Mesenchymal stem cell (in vitro differentiated cells and primary cell): Measurements from ENCODE around the gene TRIM46.

Experiments
- DNase-seq: peaks from one replicate; pipeline ENCODE4 v3.0.0-alpha.2; 2013
- H2AFZ ChIP-seq: one replicate; pipeline ENCODE4 v1.6.1; 2013; ENCODE audit warnings: low read depth, mild to moderate bottlenecking, control low read depth, inconsistent platforms, low read length, moderate library complexity
- H2AK5ac ChIP-seq: 2 replicates; pipeline ENCODE4 v1.6.1; 2013; ENCODE audit warnings: low read length, moderate library complexity, mild to moderate bottlenecking, inconsistent platforms; ENCODE audit not compliant: severe bottlenecking
- H2BK120ac ChIP-seq: one replicate; pipeline ENCODE4 v1.6.1; 2013; ENCODE audit warnings: low read depth, mild to moderate bottlenecking, inconsistent platforms, low read length, moderate library complexity
- H2BK12ac ChIP-seq, 2 experiments: one replicate each; pipeline ENCODE4 v1.6.1; 2013; ENCODE audit warnings: inconsistent platforms in 2 of 2, low read length in 2 of 2, mild to moderate bottlenecking in 2 of 2, moderate library complexity in 2 of 2, control low read depth in 1 of 2
- H2BK15ac ChIP-seq: one replicate; pipeline ENCODE4 v1.6.1; 2013; ENCODE audit warnings: mild to moderate bottlenecking, low read depth, inconsistent platforms; ENCODE audit not compliant: poor library complexity, severe bottlenecking
- H2BK5ac ChIP-seq: 2 replicates; pipeline ENCODE4 v1.6.1; 2013; ENCODE audit warnings: low read depth, mild to moderate bottlenecking, low read length, control low read depth, inconsistent platforms; ENCODE audit not compliant: poor library complexity, severe bottlenecking
- H3K14ac ChIP-seq, 2 experiments: one replicate each; pipeline ENCODE4 v1.6.1; 2013; ENCODE audit warnings: inconsistent platforms in 2 of 2, low read length in 2 of 2, control low read depth in 1 of 2, mild to moderate bottlenecking in 1 of 2, moderate library complexity in 1 of 2
- H3K18ac ChIP-seq, 2 experiments: one replicate each; pipeline ENCODE4 v1.6.1; 2013; ENCODE audit warnings: inconsistent platforms in 2 of 2, low read length in 2 of 2, control low read depth in 1 of 2, low read depth in 1 of 2, mild to moderate bottlenecking in 1 of 2
- H3K23ac ChIP-seq, 2 experiments: one replicate each; pipeline ENCODE4 v1.6.1; 2013; ENCODE audit warnings: inconsistent platforms in 2 of 2, low read length in 2 of 2, mild to moderate bottlenecking in 2 of 2, moderate library complexity in 2 of 2, control low read depth in 1 of 2
- H3K27ac ChIP-seq: 2 replicates; pipeline ENCODE4 v1.5.1; 2013; ENCODE audit warnings: mild to moderate bottlenecking, moderate library complexity, low read length, control low read depth, inconsistent platforms; ENCODE audit not compliant: poor library complexity, severe bottlenecking
- H3K27me3 ChIP-seq, 2 experiments: 2 replicates each; pipeline versions ENCODE4 v1.6.1 to v1.7.0; 2013; ENCODE audit warnings: low read length in 2 of 2, mild to moderate bottlenecking in 2 of 2, moderate library complexity in 2 of 2, control low read depth in 1 of 2, inconsistent platforms in 1 of 2; ENCODE audit not compliant: control insufficient read depth in 1 of 2, insufficient read depth in 1 of 2
- H3K36me3 ChIP-seq, 2 experiments: 2 replicates each; pipeline versions ENCODE4 v1.6.1 to v1.7.0; 2013; ENCODE audit warnings: low read length in 2 of 2, control low read depth in 1 of 2, inconsistent platforms in 1 of 2, low read depth in 1 of 2, mild to moderate bottlenecking in 1 of 2; ENCODE audit not compliant: insufficient read depth in 2 of 2, control insufficient read depth in 1 of 2
- H3K4ac ChIP-seq, 2 experiments: one replicate each; pipeline ENCODE4 v1.6.1; 2013; ENCODE audit warnings: inconsistent platforms in 2 of 2, low read length in 2 of 2, mild to moderate bottlenecking in 2 of 2, moderate library complexity in 2 of 2, control low read depth in 1 of 2, low read depth in 1 of 2
- H3K4me1 ChIP-seq: 2 replicates; pipeline ENCODE4 v1.6.1; 2013; ENCODE audit warnings: low read depth, low read length, control low read depth; ENCODE audit not compliant: control insufficient read depth, insufficient read depth
- H3K4me2 ChIP-seq: 2 replicates; pipeline ENCODE4 v1.6.1; 2013; ENCODE audit warnings: low read length, mild to moderate bottlenecking, inconsistent platforms; ENCODE audit not compliant: poor library complexity, severe bottlenecking
- H3K4me3 ChIP-seq, 2 experiments: 2 replicates each; pipeline versions ENCODE4 v1.5.1 to v1.7.0; 2013; ENCODE audit warnings: low read length in 2 of 2, mild to moderate bottlenecking in 2 of 2, control low read depth in 1 of 2, low read depth in 1 of 2; ENCODE audit not compliant: insufficient read depth in 1 of 2
- H3K79me1 ChIP-seq: replicated peaks from 2 replicates; pipeline ENCODE4 v1.6.1; 2013; ENCODE audit warnings: mild to moderate bottlenecking, control low read depth, low read length, inconsistent platforms; ENCODE audit not compliant: poor library complexity, severe bottlenecking
- H3K9ac ChIP-seq: 2 replicates; pipeline ENCODE4 v1.7.0; 2013; ENCODE audit warnings: mild to moderate bottlenecking, low read length, moderate library complexity
- H3K9me3 ChIP-seq: 2 replicates; pipeline ENCODE4 v1.7.0; 2013; ENCODE audit warnings: mild to moderate bottlenecking, low read length; ENCODE audit not compliant: control insufficient read depth
- H4K8ac ChIP-seq: one replicate; pipeline ENCODE4 v1.6.1; 2013; ENCODE audit warnings: inconsistent platforms, mild to moderate bottlenecking, low read length, moderate library complexity
- H4K91ac ChIP-seq: one replicate; pipeline ENCODE4 v1.6.1; 2013; ENCODE audit warnings: mild to moderate bottlenecking, low read length, inconsistent platforms
- WGBS: methylation state at CpG from one replicate; pipeline ENCODE4 v1.1.7; 2013; ENCODE audit warnings: mixed read lengths; 5-methylcytosine and 5-hydroxymethylcytosine counted together

TRIM46 gene

GRCh38 chr1:155137154-155137949 is 36.3 kb upstream of the TRIM46 start:
- Histone ChIP-seq H3K18ac (peak overlapping the region in 1 of 2 experiments; percentile 71), H3K4me3 (peak overlapping the region in 1 of 2 experiments; percentile 95), H3K36me3 (peaks cover 15 to 20% of the 10 kb centered on the region in 2 experiments), H2AK5ac (no peak overlapping the region), H4K91ac (no peak overlapping the region), H3K14ac (no peak overlapping the region), H2BK15ac (peak overlapping the region; percentile 2), H3K27ac (no peak overlapping the region), H3K4ac (peak overlapping the region; percentile 16 to 87), H3K23ac (peak overlapping the region in 1 of 2 experiments; percentile 14), H3K79me1 (peaks cover 12% of the 10 kb centered on the region), H2AFZ (no peak overlapping the region), H2BK120ac (no peak overlapping the region), H2BK12ac (no peak overlapping the region), H4K8ac (no peak overlapping the region), H3K9me3 (no peaks in the 10 kb centered on the region), H3K4me1 (peaks cover 26% of the 10 kb centered on the region), H3K4me2 (no peak overlapping the region), H3K9ac (peak overlapping the region; percentile 98), H3K27me3 (peaks cover 0 to 4% of the 10 kb centered on the region in 2 experiments), H2BK5ac (no peak overlapping the region)
- 95% methylated on average over 4 of the region's 6 CpGs for WGBS
- no peak for DNase-seq

- Histone ChIP-seq H3K9ac (peak within 1 kb of the TSS; percentile 97), H3K27me3 (peaks cover 0 to 4% of the 10 kb centered on the region in 2 experiments), H2AFZ (peak within 1 kb of the TSS; percentile 85), H2BK15ac (no peak within 1 kb of the TSS), H3K4ac (peak within 1 kb of the TSS in 1 of 2 experiments; percentile 77), H2BK12ac (peak within 1 kb of the TSS; percentile 21 to 69), H3K23ac (peak within 1 kb of the TSS in 1 of 2 experiments; percentile 97), H2BK120ac (peak within 1 kb of the TSS; percentile 23), H3K79me1 (peaks cover 12% of the 10 kb centered on the region), H3K9me3 (no peaks in the 10 kb centered on the region), H3K4me2 (peak within 1 kb of the TSS; percentile 75), H3K4me3 (peak within 1 kb of the TSS; percentile 70 to 100), H3K4me1 (peaks cover 17% of the 10 kb centered on the region), H2BK5ac (peak within 1 kb of the TSS; percentile 84), H3K36me3 (peaks cover 9 to 15% of the 10 kb centered on the region in 2 experiments), H3K27ac (peak within 1 kb of the TSS; percentile 83), H4K91ac (peak within 1 kb of the TSS; percentile 80), H3K14ac (peak within 1 kb of the TSS in 1 of 2 experiments; percentile 41), H3K18ac (peak within 1 kb of the TSS; percentile 84 to 85), H4K8ac (peak within 1 kb of the TSS; percentile 99), H2AK5ac (no peak within 1 kb of the TSS)
- under 1% methylated on average over 42 of the region's 42 CpGs for WGBS
- peak; percentile 86 for DNase-seq
Observed at GRCh38 chr1:155139895-155140629, 33.6 kb upstream of the TRIM46 start, which contains the start of gene DPM3. TSS of gene DPM3 (minus strand) at chr1:155140531. CDS start at chr1:155140240, 291 bp downstream.

GRCh38 chr1:155140630-155140953 is 33.1 kb upstream of the TRIM46 start:
- peak overlapping the region; percentile 97 for H3K9ac ChIP-seq
- H3K27ac ChIP-seq, result no peak overlapping the region
- no peak overlapping the region for H2BK120ac ChIP-seq
- H3K4ac ChIP-seq, result no peak overlapping the region
- 8% methylated on average over 11 of the region's 11 CpGs for WGBS
- peaks cover 12% of the 10 kb centered on the region for H3K79me1 ChIP-seq
- no peak for DNase-seq
- no peak overlapping the region for H3K18ac ChIP-seq
- no peak overlapping the region for H2BK15ac ChIP-seq
- peak overlapping the region; percentile 80 for H4K91ac ChIP-seq
- H4K8ac ChIP-seq, result peak overlapping the region; percentile 99
- no peaks in the 10 kb centered on the region for H3K9me3 ChIP-seq
- H2BK5ac ChIP-seq, result no peak overlapping the region
- no peak overlapping the region for H3K23ac ChIP-seq
- H3K4me3 ChIP-seq, result peak overlapping the region in 1 of 2 experiments; percentile 100
- H2AK5ac ChIP-seq, result no peak overlapping the region
- no peak overlapping the region for H2BK12ac ChIP-seq
- H3K4me2 ChIP-seq, result peak overlapping the region; percentile 75
- peak overlapping the region; percentile 85 for H2AFZ ChIP-seq
- no peak overlapping the region for H3K14ac ChIP-seq
- H3K4me1 ChIP-seq, result peaks cover 17% of the 10 kb centered on the region
- H3K36me3 ChIP-seq, result peaks cover 9 to 15% of the 10 kb centered on the region in 2 experiments
- H3K27me3 ChIP-seq, result peaks cover 0 to 4% of the 10 kb centered on the region in 2 experiments

- H3K9ac ChIP-seq, result no peak overlapping the region
- H3K4ac ChIP-seq, result no peak overlapping the region
- 84% methylated on average over 5 of the region's 7 CpGs for WGBS
- H3K9me3 ChIP-seq, result no peaks in the 10 kb centered on the region
- no peak overlapping the region for H2BK5ac ChIP-seq
- no peak for DNase-seq
- H3K23ac ChIP-seq, result no peak overlapping the region
- peaks cover 15% of the 10 kb centered on the region for H3K4me1 ChIP-seq
- no peak overlapping the region for H3K4me3 ChIP-seq
- no peak overlapping the region for H3K27ac ChIP-seq
- no peak overlapping the region for H2BK12ac ChIP-seq
- no peak overlapping the region for H2BK120ac ChIP-seq
- H3K14ac ChIP-seq, result no peak overlapping the region
- no peak overlapping the region for H3K18ac ChIP-seq
- H4K91ac ChIP-seq, result no peak overlapping the region
- no peak overlapping the region for H4K8ac ChIP-seq
- H3K27me3 ChIP-seq, result peaks cover 5 to 10% of the 10 kb centered on the region in 2 experiments
- H3K4me2 ChIP-seq, result no peak overlapping the region
- peaks cover 9 to 15% of the 10 kb centered on the region in 2 experiments for H3K36me3 ChIP-seq
- no peak overlapping the region for H2AFZ ChIP-seq
- H2BK15ac ChIP-seq, result no peak overlapping the region
- H3K79me1 ChIP-seq, result peaks cover 10% of the 10 kb centered on the region
- no peak overlapping the region for H2AK5ac ChIP-seq
Observed at GRCh38 chr1:155141749-155142148, 31.9 kb upstream of the TRIM46 start.
